ENCODE results near the gene JAM3.

GRCh38 chr11:134143801-134144200 lies 74.9 kb downstream of the JAM3 start:
- TF ChIP-seq EZH2 (IDR thresholded peaks at IDR 0.05), result no peak
- no peak for TF ChIP-seq POLR2AphosphoS5 (IDR thresholded peaks at IDR 0.05; ENCODE audit: borderline replicate concordance, low read depth, low read length)
- TF ChIP-seq FOXP2 (optimal IDR thresholded peaks at IDR 0.05; ENCODE audit: control extremely low read depth, extremely low read length, insufficient read depth), result no peak

Data from SK-N-MC (cell line).